ENCODE data around the gene CARD11.

CARD11 gene

DNA sequence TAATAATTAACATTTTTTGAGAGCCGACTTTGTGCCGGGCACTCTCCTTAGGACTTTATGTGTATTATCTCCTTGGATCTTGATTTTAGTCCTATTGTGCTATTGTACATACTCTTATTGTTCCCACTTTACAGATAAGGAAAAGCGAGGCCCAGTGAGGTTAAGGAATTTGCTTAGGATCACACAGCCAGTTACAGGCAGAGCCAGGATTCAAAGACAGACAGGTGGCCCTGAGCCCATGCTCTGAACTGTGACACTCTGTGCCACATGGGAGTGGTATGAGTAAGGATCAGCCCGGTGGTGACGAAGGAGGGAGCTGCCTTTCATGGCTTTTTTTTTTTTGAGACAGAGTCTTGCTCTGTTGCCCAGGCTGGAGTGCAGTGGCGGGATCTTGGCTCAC lies 183.7 kb downstream of the CARD11 start:
- in situ Hi-C loops (cut with MboI; ENCODE audit: low sequenced_read_pairs): loop anchor here (25.0 kb wide), 1 partner anchor 1027 kb away; no protein-coding TSS in a partner anchor

DNA sequence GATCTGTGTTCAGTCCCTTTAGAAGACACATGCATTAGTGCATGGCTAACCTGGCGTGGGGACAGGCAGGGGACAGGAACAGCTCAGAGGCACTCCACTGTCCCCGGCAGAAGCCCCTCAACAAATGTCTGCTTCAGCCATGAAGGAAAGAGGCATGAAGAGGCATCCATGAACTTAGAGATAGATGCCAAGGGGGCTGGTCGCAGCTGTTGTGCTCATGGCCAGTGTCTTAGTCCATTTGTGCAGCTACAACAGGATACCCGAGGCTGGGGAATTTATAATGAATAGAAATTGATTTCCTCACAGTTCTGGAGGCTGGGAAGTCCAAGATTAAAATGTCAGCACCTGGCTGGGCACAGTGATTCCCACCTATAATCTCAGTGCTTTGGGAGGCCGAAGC lies 185.0 kb downstream of the CARD11 start:
- in situ Hi-C loops (cut with MboI; ENCODE audit: low sequenced_read_pairs): loop anchor here (25.0 kb wide), 1 partner anchor 1029 kb away; no protein-coding TSS in a partner anchor

DNA sequence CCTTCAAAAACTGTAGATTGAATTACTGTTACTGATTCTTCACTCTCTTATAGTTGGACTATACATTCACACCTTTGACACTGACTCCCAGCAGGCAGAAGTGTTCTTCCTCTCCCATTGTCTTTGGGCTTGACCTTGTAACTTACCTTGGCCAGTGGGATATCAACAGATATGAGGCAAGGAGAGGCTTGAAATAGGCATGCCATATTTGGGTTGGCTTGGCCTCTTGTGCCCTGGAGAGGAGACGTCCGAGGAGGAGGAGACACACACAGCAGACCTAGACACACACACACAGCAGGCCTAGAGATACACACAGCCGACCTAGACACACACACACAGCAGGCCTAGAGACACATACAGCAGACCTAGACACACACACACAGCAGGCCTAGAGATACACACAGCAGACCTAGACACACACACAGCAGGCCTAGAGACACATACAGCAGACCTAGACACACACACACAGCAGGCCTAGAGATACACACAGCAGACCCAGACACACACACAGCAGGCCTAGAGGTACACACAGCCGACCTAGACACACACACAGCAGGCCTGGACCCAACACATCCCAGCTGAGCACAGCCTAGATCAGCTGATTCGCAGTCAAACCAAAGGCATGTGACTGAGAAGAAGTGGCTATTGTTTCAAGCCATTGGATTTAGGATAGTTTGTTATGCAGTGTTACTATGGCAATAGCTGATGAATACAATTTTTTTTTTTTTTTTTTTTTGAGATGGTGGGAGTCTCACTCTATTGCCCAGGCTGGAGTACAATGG lies 187.1 kb downstream of the CARD11 start:
- in situ Hi-C loops (cut with MboI; ENCODE audit: low sequenced_read_pairs): loop anchor here (25.0 kb wide), 1 partner anchor 1031 kb away; no protein-coding TSS in a partner anchor

Measured in HL-60/S4 treated with retinoic acid at 250 ng/mL for 4 days and 3 days (cell line).